KMS-11 (cell line): Measurements from ENCODE around the gene ZNF678.
"Not testable (repeated sequence)": the region's sequence is repeated elsewhere in the genome, so short reads cannot be mapped to it uniquely, and the experiment has no call there.

Experiments
- H2AFZ ChIP-seq: fragments of 200-600 bp; sonication (generic); 2 replicates; pipeline ENCODE4 v1.6.1; 2016; ENCODE audit warnings: antibody characterized with exemption, mixed run types, low read depth
- H3K27ac ChIP-seq: fragments of 200-600 bp; sonication (generic); 2 replicates; pipeline ENCODE4 v1.6.1; 2016; ENCODE audit warnings: mild to moderate bottlenecking, mixed run types
- H3K27me3 ChIP-seq: fragments of 200-600 bp; sonication (generic); 2 replicates; pipeline ENCODE4 v1.6.1; 2017; ENCODE audit warnings: mild to moderate bottlenecking, low read depth, mixed run types, moderate library complexity; ENCODE audit not compliant: insufficient read depth
- H3K36me3 ChIP-seq: fragments of 200-600 bp; sonication (generic); 2 replicates; pipeline ENCODE4 v1.6.1; 2017; ENCODE audit warnings: mild to moderate bottlenecking, mixed run types; ENCODE audit not compliant: insufficient read depth
- H3K4me1 ChIP-seq: fragments of 200-600 bp; sonication (generic); 2 replicates; pipeline ENCODE4 v1.6.1; 2016; ENCODE audit warnings: mild to moderate bottlenecking, low read depth, mixed run types; ENCODE audit not compliant: poor library complexity, severe bottlenecking
- H3K4me2 ChIP-seq: fragments of 200-600 bp; sonication (generic); 2 replicates; pipeline ENCODE4 v1.7.0; 2016; ENCODE audit warnings: mild to moderate bottlenecking, mixed run types
- H3K4me3 ChIP-seq: fragments of 200-600 bp; sonication (generic); IDR thresholded peaks from 2 replicates; pipeline ENCODE4 v1.6.1; 2017; ENCODE audit warnings: low read depth, low read length, mixed read lengths; ENCODE audit not compliant: insufficient read depth
- H3K79me2 ChIP-seq: fragments of 200-600 bp; sonication (generic); 2 replicates; pipeline ENCODE4 v1.6.1; 2016; ENCODE audit warnings: low read depth, mixed run types; ENCODE audit not compliant: insufficient read depth
- H3K9ac ChIP-seq: fragments of 200-600 bp; sonication (generic); 2 replicates; pipeline ENCODE4 v1.6.1; 2016; ENCODE audit warnings: mild to moderate bottlenecking, mixed run types
- H4K20me1 ChIP-seq: fragments of 200-600 bp; sonication (generic); 2 replicates; pipeline ENCODE4 v1.6.1; 2016; ENCODE audit warnings: mild to moderate bottlenecking, mixed run types; ENCODE audit not compliant: insufficient read depth
- CTCF ChIP-seq: fragments of 200-600 bp; sonication (generic); conservative IDR thresholded peaks from 2 replicates; pipeline ENCODE4 v1.6.1; 2017; ENCODE audit warnings: low read depth, mild to moderate bottlenecking, antibody characterized with exemption, low read length, moderate library complexity, mixed read lengths

The ZNF678 gene

DNA sequence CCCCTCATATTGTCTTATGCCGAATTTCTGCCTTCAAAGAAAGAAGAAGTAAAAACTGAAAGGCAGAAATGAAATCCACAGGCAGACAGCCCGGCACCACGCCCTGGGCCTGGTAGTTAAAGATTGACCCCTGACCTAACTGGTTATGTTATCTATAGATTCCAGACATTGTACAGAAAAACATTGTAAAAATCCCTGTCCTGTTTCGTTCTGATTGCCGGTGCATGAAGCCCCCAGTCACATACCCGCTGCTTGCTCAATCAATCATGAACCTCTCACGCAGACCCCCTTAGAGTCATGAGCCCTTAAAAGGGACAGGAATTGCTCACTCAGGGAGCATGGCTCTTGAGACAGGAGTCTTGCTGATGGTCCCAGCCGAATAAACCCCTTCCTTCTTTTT lies 122.5 kb downstream of the ZNF678 start:
- no peaks in the 10 kb centered on the region for H4K20me1 ChIP-seq
- H3K36me3 ChIP-seq = no peaks in the 10 kb centered on the region
- TF ChIP-seq CTCF = no peak
- H3K79me2 ChIP-seq = no peaks in the 10 kb centered on the region
- H3K9ac ChIP-seq = no peak overlapping the region
- no peak overlapping the region for H3K4me2 ChIP-seq
- no peak overlapping the region for H2AFZ ChIP-seq
- H3K27ac ChIP-seq = no peak overlapping the region
- H3K27me3 ChIP-seq = no peaks in the 10 kb centered on the region
- no peaks in the 10 kb centered on the region for H3K4me1 ChIP-seq
- H3K4me3 ChIP-seq = no peak overlapping the region

GRCh38 chr1:227697321-227697864 lies 134.0 kb downstream of the ZNF678 start:
- H3K27me3 ChIP-seq = no peaks in the 10 kb centered on the region
- no peaks in the 10 kb centered on the region for H4K20me1 ChIP-seq
- H3K4me3 ChIP-seq = no peak overlapping the region
- H2AFZ ChIP-seq = no peak overlapping the region
- H3K4me1 ChIP-seq = no peaks in the 10 kb centered on the region
- H3K27ac ChIP-seq = no peak overlapping the region
- H3K9ac ChIP-seq = no peak overlapping the region
- no peak overlapping the region for H3K4me2 ChIP-seq
- no peaks in the 10 kb centered on the region for H3K79me2 ChIP-seq
- no peak for TF ChIP-seq CTCF
- H3K36me3 ChIP-seq = no peaks in the 10 kb centered on the region

DNA sequence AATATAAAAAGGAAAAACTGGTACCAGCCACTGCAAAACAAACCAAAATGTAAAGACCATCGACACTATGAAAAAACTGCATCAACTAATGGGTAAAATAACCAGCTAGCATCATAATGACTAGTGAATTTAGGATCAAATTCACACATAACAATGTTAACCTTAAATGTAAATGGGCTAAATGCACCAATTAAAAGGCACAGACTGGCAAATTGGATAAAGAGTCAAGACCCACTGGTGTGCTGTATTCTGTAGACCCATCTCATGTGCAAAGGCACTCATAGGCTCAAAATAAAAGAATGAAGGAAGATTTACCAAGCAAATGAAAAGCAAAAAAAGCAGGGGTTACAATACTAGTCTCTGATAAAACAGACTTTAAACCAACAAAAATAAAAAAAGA lies 138.3 kb downstream of the ZNF678 start:
- H3K9ac ChIP-seq, H3K79me2 ChIP-seq, H3K27ac ChIP-seq, H4K20me1 ChIP-seq, H3K4me2 ChIP-seq, H3K4me3 ChIP-seq, H3K4me1 ChIP-seq, H3K36me3 ChIP-seq, H3K27me3 ChIP-seq, H2AFZ ChIP-seq: not testable (repeated sequence)

GRCh38 chr1:227707846-227708245 lies 144.5 kb downstream of the ZNF678 start:
- TF ChIP-seq CTCF = no peak
- Histone ChIP-seq H3K79me2 (no peaks in the 10 kb centered on the region), H3K4me2 (no peak overlapping the region), H3K36me3 (no peaks in the 10 kb centered on the region), H2AFZ (no peak overlapping the region), H3K27me3 (no peaks in the 10 kb centered on the region), H4K20me1 (no peaks in the 10 kb centered on the region), H3K4me1 (no peaks in the 10 kb centered on the region), H3K27ac (no peak overlapping the region), H3K9ac (no peak overlapping the region), H3K4me3 (no peak overlapping the region)

- Histone ChIP-seq H4K20me1 (no peaks in the 10 kb centered on the region), H3K79me2 (no peaks in the 10 kb centered on the region), H3K4me2 (no peak overlapping the region), H3K27me3 (no peaks in the 10 kb centered on the region), H3K27ac (no peak overlapping the region), H3K4me3 (no peak overlapping the region), H2AFZ (no peak overlapping the region), H3K9ac (no peak overlapping the region), H3K4me1 (no peaks in the 10 kb centered on the region), H3K36me3 (no peaks in the 10 kb centered on the region)
- no peak for TF ChIP-seq CTCF
Observed at GRCh38 chr1:227709451-227709850, 146.1 kb downstream of the ZNF678 start.

DNA sequence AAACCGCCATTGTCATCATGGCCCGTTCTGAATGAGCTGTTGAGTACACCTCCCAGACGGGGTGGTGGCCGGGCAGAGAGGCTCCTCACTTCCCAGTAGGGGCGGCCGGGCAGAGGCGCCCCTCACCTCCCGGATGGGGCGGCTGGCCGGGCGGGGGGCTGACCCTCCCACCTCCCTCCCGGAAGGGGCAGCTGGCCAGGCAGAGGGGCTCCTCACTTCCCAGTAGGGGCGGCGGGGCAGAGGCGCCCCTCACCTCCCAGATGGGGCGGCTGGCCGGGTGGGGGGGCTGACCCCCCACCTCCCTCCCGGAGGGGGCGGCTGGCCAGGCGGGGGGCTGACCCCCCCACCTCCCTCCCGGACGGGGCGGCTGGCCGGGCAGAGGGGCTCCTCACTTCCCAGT lies 147.1 kb downstream of the ZNF678 start:
- H3K79me2 ChIP-seq, H3K4me3 ChIP-seq, H3K36me3 ChIP-seq, H3K27ac ChIP-seq, H2AFZ ChIP-seq, H3K4me2 ChIP-seq, H3K9ac ChIP-seq, H3K4me1 ChIP-seq, H3K27me3 ChIP-seq, H4K20me1 ChIP-seq: not testable (repeated sequence)
